Sigmoid colon (tissue), 7 donors: ENCODE data around the gene NDUFA6. TPM values are rescaled to one million over a fixed set of nuclear protein-coding genes. Genes with fewer than 3 reads are reported as not detected.

Experiments
- DNase-seq: peaks from one replicate; pipeline ENCODE4 v3.0.0-alpha.2; 2019
- H3K27ac ChIP-seq, 4 donors: fragments of 200-600 bp; sonication (generic); one replicate each; pipeline ENCODE4 v1.5.1; 2016 to 2019; ENCODE audit warnings: mild to moderate bottlenecking in 1 of 4
- H3K27me3 ChIP-seq, 3 donors: fragments of 200-600 bp; sonication (generic); one replicate each; pipeline ENCODE4 v1.5.1; 2019; ENCODE audit warnings: mild to moderate bottlenecking in 1 of 3
- H3K36me3 ChIP-seq, 4 donors: fragments of 200-600 bp; sonication (generic); one replicate each; pipeline ENCODE4 v1.5.1; 2016 to 2019
- H3K4me1 ChIP-seq, 4 donors: fragments of 200-600 bp; sonication (generic); one replicate each; pipeline ENCODE4 v1.5.1; 2017 to 2019
- H3K4me3 ChIP-seq, 4 donors: fragments of 200-600 bp; sonication (generic); one replicate each; pipeline ENCODE4 v1.5.1; 2017 to 2019; ENCODE audit warnings: mild to moderate bottlenecking in 2 of 4, moderate library complexity in 1 of 4
- H3K9me3 ChIP-seq, 4 donors: fragments of 200-600 bp in 3 of 4; sonication (generic) in 3 of 4; one replicate each; pipeline versions ENCODE4 v1.5.1 to v1.6.1; 2013 to 2019
- EP300 ChIP-seq, 4 donors: sonication (generic); formaldehyde crosslinking; IDR thresholded peaks; one replicate each; pipeline ENCODE4 v1.6.1; 2017; ENCODE audit warnings: antibody characterized with exemption in 4 of 4
- POLR2A ChIP-seq, 2 donors: fragments of 450-650 bp; IDR thresholded peaks; one replicate each; pipeline ENCODE4 v1.6.1; 2016; ENCODE audit warnings: antibody characterized with exemption in 2 of 2, mild to moderate bottlenecking in 2 of 2, moderate library complexity in 2 of 2
- POLR2AphosphoS5 ChIP-seq, 4 donors: sonication (generic); formaldehyde crosslinking; IDR thresholded peaks; one replicate each; pipeline ENCODE4 v1.6.1; 2017; ENCODE audit warnings: antibody characterized with exemption in 4 of 4
- WGBS, 2 donors: extraction: QIAGEN DNeasy Blood & Tissue Kit; methylation state at CpG; one replicate each; pipeline ENCODE4 v1.1.7; 2013; 5-methylcytosine and 5-hydroxymethylcytosine counted together
- intact Hi-C: fragments of 100-400 bp; cut with DNase I; formaldehyde crosslinking; loops from one replicate; pipeline ENCODE4 v1.15.1; 2023
- polyA plus RNA-seq, 3 donors: library from polyadenylated mRNA; stranded (reverse); fragments of 200-250 nt; gene quantifications; one replicate each; pipeline ENCODE4 v1.2.3, GENCODE V29; 2013
- total RNA-seq, 4 donors: library from RNA; depleted of rRNA; stranded (reverse); fragments of >200 nt; gene quantifications; one replicate each; pipeline ENCODE4 v1.1.0, GENCODE V29; 2016
- TF ChIP-seq, protein P1 (sequence below), 4 experiments: fragments of 450-650 bp in 3 of 4; fragments of 200-600 bp in 1 of 4; IDR thresholded peaks; one replicate each; pipeline ENCODE4 v1.5.1; 2016 to 2019; ENCODE audit warnings: antibody characterized with exemption in 4 of 4, mild to moderate bottlenecking in 3 of 4, moderate library complexity in 2 of 4
- donor health status: healthy with polysubstance abuse.
- donor health status: Bipolar disorder and iron deficiency.
- donor health status: healthy.

Gene NDUFA6
- total and polyA plus RNA-seq, 7 donors = 61.8 to 248 (median 104) TPM

DNA sequence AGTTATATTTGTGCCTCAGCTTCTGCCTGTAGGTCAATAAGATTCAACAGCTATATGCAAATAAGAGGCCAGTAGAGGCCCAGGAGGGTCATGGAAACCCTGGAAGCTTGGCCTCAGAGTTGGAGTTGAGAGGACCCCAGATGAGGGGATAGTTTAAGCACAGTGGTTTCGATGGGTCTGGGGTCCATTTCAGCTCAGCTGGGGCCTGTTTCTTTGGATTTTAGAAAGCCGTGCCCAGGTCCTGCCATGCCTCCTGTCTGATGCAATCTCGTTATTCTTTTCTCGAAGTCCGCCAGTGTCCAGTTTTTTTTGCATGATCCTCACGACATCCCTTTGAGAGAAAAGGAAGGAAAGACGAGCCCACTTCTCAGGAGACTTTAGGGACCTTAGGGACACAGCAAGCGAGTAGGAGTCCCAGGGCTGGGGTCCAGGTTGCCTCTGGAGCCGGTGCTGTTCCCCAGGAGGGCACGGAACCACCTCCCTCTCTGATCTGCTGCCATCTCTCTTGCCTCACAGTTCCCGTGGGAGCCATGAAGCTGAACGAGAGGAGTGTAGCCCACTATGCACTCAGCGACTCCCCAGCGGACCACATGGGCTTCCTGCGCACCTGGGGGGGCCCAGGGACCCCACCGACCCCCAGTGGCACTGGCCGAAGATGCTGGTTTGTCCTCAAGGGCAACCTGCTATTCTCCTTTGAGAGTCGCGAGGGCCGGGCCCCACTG is 13.6 kb downstream of the NDUFA6 start:
- DNase-seq = peak; percentile 66
- 93 to 96% methylated on average over 20 of the region's 20 CpGs for WGBS, 2 donors
- Histone ChIP-seq H3K36me3 (peaks cover 0 to 22% (median 6%) of the 10 kb centered on the region in 4 donors), H3K9me3 (no peaks in the 10 kb centered on the region), H3K4me3 (no peak overlapping the region), H3K4me1 (peaks cover 0 to 58% (median 50%) of the 10 kb centered on the region in 4 donors), H3K27ac (peak overlapping the region; percentile 93 to 99 (median 98)), H3K27me3 (no peaks in the 10 kb centered on the region)
- intact Hi-C loops = loop anchor here (5.0 to 10.0 kb wide), 2 partner anchors 290 to 392 kb away; partner anchors contain the start of gene SNU13
- no peak for TF ChIP-seq POLR2A (IDR thresholded peaks at IDR 0.05)
- TF ChIP-seq, protein P1, sequence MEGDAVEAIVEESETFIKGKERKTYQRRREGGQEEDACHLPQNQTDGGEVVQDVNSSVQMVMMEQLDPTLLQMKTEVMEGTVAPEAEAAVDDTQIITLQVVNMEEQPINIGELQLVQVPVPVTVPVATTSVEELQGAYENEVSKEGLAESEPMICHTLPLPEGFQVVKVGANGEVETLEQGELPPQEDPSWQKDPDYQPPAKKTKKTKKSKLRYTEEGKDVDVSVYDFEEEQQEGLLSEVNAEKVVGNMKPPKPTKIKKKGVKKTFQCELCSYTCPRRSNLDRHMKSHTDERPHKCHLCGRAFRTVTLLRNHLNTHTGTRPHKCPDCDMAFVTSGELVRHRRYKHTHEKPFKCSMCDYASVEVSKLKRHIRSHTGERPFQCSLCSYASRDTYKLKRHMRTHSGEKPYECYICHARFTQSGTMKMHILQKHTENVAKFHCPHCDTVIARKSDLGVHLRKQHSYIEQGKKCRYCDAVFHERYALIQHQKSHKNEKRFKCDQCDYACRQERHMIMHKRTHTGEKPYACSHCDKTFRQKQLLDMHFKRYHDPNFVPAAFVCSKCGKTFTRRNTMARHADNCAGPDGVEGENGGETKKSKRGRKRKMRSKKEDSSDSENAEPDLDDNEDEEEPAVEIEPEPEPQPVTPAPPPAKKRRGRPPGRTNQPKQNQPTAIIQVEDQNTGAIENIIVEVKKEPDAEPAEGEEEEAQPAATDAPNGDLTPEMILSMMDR (IDR thresholded peaks at IDR 0.05) = no peak
- TF ChIP-seq POLR2AphosphoS5 (IDR thresholded peaks at IDR 0.05) = no peak
- TF ChIP-seq EP300 (IDR thresholded peaks at IDR 0.05) = no peak

- no peaks in the 10 kb centered on the region for H3K27me3 ChIP-seq
- intact Hi-C loops = loop anchor here (5.0 to 10.0 kb wide), 2 partner anchors 292 to 390 kb away; partner anchors contain the start of gene SNU13
- DNase-seq = no peak
- H3K27ac ChIP-seq = peak overlapping the region; percentile 90 to 93 (median 92)
- peaks cover 0 to 56% (median 51%) of the 10 kb centered on the region in 4 donors for H3K4me1 ChIP-seq
- TF ChIP-seq POLR2A (IDR thresholded peaks at IDR 0.05) (no peak), EP300 (IDR thresholded peaks at IDR 0.05) (no peak)
- TF ChIP-seq, protein P1 (IDR thresholded peaks at IDR 0.05) = no peak
- no peaks in the 10 kb centered on the region for H3K9me3 ChIP-seq
- peak overlapping the region; percentile 74 to 82 (median 78) for H3K4me3 ChIP-seq
- 58 to 73% methylated on average over 9 of the region's 9 CpGs for WGBS, 2 donors
- H3K36me3 ChIP-seq = peaks cover 0 to 20% (median 6%) of the 10 kb centered on the region in 4 donors
Measured at GRCh38 chr22:42074846-42075676, 15.5 kb downstream of the NDUFA6 start.

DNA sequence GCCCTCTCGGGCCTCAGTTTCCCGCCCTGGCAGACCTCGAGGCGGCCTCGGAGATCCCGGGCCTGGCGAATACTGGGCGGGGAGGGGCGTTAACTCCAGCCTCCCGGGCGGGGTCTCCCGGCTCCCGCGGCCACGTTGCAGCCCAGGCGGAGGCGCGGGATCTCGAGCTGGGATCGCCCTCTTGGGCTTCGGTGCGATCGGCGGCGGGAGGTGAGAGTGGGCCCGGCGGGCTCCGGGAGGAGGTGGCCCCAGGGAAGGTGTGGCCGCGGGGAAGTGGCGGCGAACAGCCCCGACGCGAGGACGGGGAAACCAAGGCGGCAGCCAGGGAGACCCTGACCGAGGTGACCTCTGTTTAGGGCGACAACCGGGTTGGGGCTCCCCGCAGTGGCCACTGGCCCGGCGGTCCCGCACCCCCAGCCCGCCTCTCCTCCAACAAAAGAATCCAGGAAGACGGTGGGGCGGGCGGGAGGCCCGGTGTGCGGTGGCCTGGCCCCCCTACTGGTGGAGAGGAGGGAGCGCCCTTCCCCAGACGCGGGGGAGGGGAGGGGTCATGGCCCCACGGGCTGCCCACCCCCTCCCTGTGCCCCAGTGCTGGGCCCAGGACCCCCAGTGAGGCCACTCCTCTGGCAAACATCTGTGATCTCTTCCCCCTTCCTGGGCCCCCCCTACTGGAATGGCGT is 16.3 kb downstream of the NDUFA6 start, which contains the start of gene PHETA2:
Gene PHETA2, plus strand, starts transcription at position 117 of the 680 bp plus-strand sequence. CDS start 3,046 bp downstream, outside the sequence.
- 1% methylated on average over 55 of the region's 55 CpGs for WGBS, 2 donors
- H3K27me3 ChIP-seq = no peaks in the 10 kb centered on the region
- DNase-seq = no peak
- H3K36me3 ChIP-seq = peaks cover 0 to 20% (median 6%) of the 10 kb centered on the region in 4 donors
- peak within 1 kb of the TSS; percentile 74 to 82 (median 78) for H3K4me3 ChIP-seq
- H3K9me3 ChIP-seq = no peaks in the 10 kb centered on the region
- H3K4me1 ChIP-seq = peaks cover 0 to 64% (median 57%) of the 10 kb centered on the region in 4 donors
- H3K27ac ChIP-seq = peak within 1 kb of the TSS; percentile 90 to 93 (median 92)
- TF ChIP-seq POLR2AphosphoS5 (IDR thresholded peaks at IDR 0.05) = peak in 1 of 4 donors; percentile 47
- no peak for TF ChIP-seq EP300 (IDR thresholded peaks at IDR 0.05)
- TF ChIP-seq, protein P1 (IDR thresholded peaks at IDR 0.05) = peak in 3 of 4 experiments; percentile 53 to 70 (median 56)
- TF ChIP-seq POLR2A (IDR thresholded peaks at IDR 0.05) = no peak
- intact Hi-C loops = loop anchor here (10.0 kb wide), 1 partner anchor 389 kb away; the partner anchor contains the start of gene SNU13

- Histone ChIP-seq H3K4me1 (peaks cover 0 to 61% (median 53%) of the 10 kb centered on the region in 4 donors), H3K9me3 (no peaks in the 10 kb centered on the region), H3K27me3 (no peaks in the 10 kb centered on the region), H3K36me3 (peaks cover 0 to 20% (median 6%) of the 10 kb centered on the region in 4 donors), H3K27ac (peak overlapping the region; percentile 90 to 93 (median 92)), H3K4me3 (peak overlapping the region; percentile 74 to 82 (median 78))
- WGBS, 2 donors = 75 to 80% methylated on average over 14 of the region's 14 CpGs
- no peak for TF ChIP-seq EP300 (IDR thresholded peaks at IDR 0.05)
- no peak for TF ChIP-seq POLR2A (IDR thresholded peaks at IDR 0.05)
- TF ChIP-seq, protein P1 (IDR thresholded peaks at IDR 0.05) = no peak
- TF ChIP-seq POLR2AphosphoS5 (IDR thresholded peaks at IDR 0.05) = no peak
- intact Hi-C loops = loop anchor here (10.0 kb wide), 1 partner anchor 389 kb away; the partner anchor contains the start of gene SNU13
- DNase-seq = no peak
Measured at GRCh38 chr22:42073621-42074041, 16.9 kb downstream of the NDUFA6 start.
